ENCODE results near the gene EVL.

Gene EVL

DNA sequence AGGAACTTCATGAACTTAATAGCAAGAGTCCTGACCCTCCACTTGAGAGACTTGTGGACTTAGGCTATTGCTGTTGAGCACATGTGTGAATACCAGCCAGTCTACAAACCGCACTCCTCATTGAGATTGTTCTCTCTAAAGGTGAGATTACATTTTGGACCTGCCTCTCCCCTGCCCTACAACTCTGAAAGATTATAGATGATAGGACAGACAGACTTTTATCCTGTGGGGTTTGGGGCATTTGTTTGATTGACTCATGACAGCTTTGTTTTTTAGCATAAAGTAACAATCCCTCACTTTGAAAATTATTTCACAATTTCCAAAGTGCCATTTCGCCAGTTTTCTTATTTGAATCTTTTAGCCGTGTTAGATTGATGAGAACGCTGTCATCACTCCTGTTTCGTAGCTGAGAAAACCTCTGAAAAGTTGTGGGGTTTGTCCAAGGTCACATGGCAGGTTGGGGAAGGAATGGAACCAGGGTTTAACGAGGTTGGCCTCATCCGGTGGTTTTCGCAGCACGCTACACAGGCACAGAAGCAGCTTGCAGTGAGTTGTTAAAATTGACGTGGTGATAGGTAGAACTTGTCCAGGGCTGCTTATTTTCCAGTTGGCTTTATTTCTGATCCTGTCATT lies 836 bp downstream of the EVL start:
- TF ChIP-seq, protein P1, sequence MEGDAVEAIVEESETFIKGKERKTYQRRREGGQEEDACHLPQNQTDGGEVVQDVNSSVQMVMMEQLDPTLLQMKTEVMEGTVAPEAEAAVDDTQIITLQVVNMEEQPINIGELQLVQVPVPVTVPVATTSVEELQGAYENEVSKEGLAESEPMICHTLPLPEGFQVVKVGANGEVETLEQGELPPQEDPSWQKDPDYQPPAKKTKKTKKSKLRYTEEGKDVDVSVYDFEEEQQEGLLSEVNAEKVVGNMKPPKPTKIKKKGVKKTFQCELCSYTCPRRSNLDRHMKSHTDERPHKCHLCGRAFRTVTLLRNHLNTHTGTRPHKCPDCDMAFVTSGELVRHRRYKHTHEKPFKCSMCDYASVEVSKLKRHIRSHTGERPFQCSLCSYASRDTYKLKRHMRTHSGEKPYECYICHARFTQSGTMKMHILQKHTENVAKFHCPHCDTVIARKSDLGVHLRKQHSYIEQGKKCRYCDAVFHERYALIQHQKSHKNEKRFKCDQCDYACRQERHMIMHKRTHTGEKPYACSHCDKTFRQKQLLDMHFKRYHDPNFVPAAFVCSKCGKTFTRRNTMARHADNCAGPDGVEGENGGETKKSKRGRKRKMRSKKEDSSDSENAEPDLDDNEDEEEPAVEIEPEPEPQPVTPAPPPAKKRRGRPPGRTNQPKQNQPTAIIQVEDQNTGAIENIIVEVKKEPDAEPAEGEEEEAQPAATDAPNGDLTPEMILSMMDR (IDR thresholded peaks at IDR 0.05; ENCODE audit: control insufficient read depth, extremely low read depth, insufficient read depth) = no peak
- no peak overlapping the region for H3K4me3 ChIP-seq (ENCODE audit: low read depth, low read length)
- no peak for DNase-seq (ENCODE audit: low read depth)

- no peak for DNase-seq (ENCODE audit: low read depth)
- TF ChIP-seq, protein P1 (IDR thresholded peaks at IDR 0.05; ENCODE audit: control insufficient read depth, extremely low read depth, insufficient read depth) = no peak
- H3K4me3 ChIP-seq (ENCODE audit: low read depth, low read length) = no peak overlapping the region
Measured at GRCh38 chr14:100066962-100067361, 1.7 kb downstream of the EVL start.

- no peak for DNase-seq (ENCODE audit: low read depth)
- TF ChIP-seq, protein P1 (IDR thresholded peaks at IDR 0.05; ENCODE audit: control insufficient read depth, extremely low read depth, insufficient read depth) = no peak
- no peak overlapping the region for H3K4me3 ChIP-seq (ENCODE audit: low read depth, low read length)
Measured at GRCh38 chr14:100067481-100067880, 2.3 kb downstream of the EVL start.

GRCh38 chr14:100067971-100068959 lies 3.0 kb downstream of the EVL start:
- DNase-seq (ENCODE audit: low read depth) = no peak
- no peak overlapping the region for H3K4me3 ChIP-seq (ENCODE audit: low read depth, low read length)
- TF ChIP-seq, protein P1 (IDR thresholded peaks at IDR 0.05; ENCODE audit: control insufficient read depth, extremely low read depth, insufficient read depth) = no peak

DNA sequence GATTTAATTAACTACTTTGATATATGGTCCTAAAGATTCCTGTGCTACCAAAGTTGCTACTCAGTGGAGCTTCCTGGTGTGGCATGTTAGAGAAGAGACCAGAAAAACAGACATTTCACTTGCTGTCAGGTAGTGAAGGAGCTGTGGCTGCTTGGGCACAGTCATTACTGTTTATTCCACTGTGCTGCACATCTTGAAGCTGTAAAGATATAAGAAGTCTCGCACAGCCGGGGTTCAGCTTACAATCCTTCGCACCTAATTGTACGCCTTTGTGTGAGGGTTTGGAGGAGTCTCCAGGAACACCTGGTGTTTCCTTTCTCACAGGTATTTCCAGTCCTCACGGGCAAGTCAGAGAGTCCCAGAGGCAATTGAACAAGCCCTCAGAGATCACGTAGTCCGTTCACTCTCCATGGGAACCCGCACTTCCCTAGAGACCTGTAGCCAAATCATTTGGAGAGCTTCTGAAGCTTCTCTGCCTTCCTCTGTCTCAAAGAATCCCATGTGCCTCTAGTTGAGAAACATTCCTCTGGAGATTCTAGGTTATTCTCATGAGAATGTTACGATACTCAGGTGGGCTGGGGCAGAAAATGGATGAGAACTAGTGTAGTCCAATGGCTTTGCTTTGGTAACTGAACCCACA lies 4.1 kb downstream of the EVL start:
- H3K4me3 ChIP-seq (ENCODE audit: low read depth, low read length) = no peak overlapping the region
- DNase-seq (ENCODE audit: low read depth) = no peak
- TF ChIP-seq, protein P1 (IDR thresholded peaks at IDR 0.05; ENCODE audit: control insufficient read depth, extremely low read depth, insufficient read depth) = no peak

DNA sequence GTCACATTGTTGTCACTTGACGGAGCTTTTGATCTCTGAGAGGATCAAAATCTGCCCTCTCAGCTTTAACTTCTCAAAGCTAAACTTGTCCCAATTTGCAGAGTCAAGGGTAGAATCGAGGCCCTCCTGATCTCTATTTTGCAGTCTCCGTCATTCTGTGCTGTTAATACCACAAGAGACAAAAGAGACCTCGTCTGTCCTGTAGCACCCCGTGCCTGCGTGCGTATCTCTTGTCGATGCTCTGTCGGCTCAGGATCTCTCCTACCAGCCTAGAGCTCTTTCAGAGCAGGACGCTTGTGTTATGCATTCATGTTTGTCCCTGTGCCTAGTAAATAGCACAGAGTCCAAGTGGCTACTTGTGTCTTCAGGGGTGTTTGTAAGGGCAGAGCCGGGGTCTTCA lies 5.1 kb downstream of the EVL start:
- H3K4me3 ChIP-seq (ENCODE audit: low read depth, low read length) = no peak overlapping the region
- no peak for DNase-seq (ENCODE audit: low read depth)
- TF ChIP-seq, protein P1 (IDR thresholded peaks at IDR 0.05; ENCODE audit: control insufficient read depth, extremely low read depth, insufficient read depth) = no peak

Measured in LNCaP clone FGC (cell line).